ENCODE data around the gene COX8A.
"Not testable (repeated sequence)": the region's sequence is repeated elsewhere in the genome, so short reads cannot be mapped to it uniquely, and the experiment has no call there.

The COX8A gene

DNA sequence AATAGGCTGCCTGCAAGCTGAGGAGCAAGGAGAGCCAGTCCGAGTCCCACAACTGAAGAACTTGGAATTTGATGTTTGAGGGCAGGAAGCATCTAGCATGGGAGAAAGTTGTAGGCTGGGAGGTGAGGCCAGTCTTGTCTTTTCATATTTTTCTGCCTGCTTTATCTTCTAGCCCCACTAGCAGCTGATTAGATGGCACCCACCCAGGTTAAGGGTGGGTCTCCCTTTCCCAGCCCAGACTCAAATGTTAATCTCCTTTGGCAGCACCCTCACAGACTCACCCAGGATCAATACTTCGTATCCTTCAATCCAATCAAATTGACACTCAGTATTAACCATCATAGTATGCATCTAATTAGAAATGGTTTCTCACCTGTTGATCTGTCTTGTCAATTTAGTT is 5.0 kb upstream of the COX8A start:
- no peak for DNase-seq
- no peak for ATAC-seq

DNA sequence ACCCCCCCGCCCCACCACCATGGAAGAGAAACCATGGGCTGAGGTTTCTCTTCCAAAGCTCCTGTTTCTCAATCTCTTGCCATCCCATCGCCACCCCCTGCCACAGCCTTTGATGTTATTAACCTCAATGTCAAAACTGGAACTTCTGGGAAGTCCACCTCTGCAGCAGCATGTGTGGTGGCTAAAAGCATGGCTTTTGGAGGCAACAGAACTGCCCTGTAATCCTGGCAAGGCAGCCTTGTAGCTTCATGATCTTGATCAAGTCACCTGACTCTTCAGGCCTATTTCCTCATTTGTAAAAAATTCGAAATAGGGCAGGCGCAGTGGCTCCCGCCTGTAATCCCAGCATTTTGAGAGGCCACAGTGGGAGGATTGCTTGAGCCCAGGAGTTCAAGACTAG is 3.5 kb upstream of the COX8A start:
- ATAC-seq (no peak), DNase-seq (no peak)

DNA sequence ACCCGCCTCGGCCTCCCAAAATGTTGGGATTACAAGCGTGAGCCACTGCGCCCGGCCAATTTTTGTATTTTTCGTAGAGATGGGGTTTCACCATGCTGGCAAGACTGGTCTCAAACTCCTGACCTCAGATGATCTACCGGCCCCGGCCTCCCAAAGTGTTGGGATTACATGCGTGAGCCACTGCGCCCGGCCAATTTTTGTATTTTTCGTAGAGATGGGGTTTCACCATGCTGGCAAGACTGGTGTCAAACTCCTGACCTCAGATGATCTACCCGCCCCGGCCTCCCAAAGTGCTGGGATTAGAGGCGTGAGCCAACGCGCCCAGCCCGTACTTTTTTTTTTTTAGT is 535 bp upstream of the COX8A start:
- DNase-seq, ATAC-seq: not testable (repeated sequence)

DNA sequence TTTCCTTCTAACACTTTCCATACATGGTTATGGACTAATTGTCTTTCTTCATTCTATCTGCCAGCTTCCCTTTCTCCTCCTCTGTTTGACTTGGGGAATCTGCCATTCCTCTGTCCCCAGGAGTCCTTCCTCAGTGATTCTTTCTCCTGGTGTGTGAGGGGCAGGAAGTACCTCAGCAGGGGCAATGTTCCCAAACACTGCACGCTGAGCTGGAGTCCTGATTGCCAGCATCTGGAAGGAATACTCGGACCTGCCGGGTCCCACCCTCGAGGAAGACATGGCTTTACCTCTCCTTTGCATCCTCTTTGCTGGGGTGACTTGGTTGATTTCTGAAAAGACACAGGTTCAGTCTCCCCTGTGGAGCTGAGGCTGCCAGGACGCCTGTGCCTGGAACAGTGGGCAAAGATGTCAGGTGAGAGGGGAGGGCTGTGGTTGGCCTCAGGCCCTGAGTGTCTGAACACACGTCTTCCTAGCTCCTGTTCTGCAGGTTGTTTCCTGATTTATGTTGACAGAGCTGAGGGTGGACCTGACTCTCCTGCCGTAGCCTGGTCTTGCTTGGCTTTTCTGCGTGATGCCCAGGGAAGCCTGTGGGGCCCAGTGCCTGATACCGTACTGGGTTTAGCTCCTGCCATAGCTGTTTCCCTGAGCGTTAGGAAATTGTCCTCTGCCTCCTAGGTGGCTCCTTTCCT is 4.3 kb downstream of the COX8A start:
- ATAC-seq (no peak), DNase-seq (no peak)

DNA sequence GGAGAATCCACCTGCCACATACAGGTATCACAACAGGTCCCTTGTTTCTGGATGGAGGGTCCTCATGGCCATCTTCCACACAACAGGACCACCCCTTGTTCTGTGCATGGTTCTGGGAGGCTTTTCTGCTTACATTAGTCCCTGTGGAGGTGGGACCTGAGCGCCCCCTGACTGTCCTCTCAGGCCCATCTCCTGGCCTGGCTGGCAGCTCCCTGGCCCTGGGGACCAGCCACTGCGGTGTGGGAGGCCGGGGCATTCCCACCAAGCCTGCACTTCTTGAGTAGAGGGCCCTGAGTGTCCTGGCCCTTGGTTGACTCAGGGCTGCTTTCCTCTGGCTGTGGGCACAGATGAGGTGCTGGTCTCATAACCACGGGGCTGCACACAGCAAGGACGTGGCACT is 5.0 kb downstream of the COX8A start:
- ATAC-seq (no peak), DNase-seq (no peak)

DNA sequence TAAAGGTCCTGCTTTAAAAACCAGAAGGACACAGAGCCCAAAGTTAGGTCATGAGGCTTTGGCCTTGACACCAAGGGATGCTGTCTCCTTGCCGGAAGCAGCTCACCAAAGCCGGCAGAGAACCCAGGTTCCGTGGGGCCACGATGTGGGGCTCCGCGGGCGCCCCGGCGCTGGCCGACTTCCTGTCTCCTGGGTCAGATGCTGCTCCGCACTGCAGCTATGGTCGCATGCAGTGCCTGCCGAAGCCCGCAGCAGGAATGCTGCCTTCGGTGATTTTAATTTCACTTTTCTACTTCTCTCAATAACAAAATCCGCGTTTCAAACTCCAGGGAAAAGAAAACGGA is 11.4 kb downstream of the COX8A start:
- ATAC-seq (peak; percentile 81), DNase-seq (peak; percentile 80)

DNA sequence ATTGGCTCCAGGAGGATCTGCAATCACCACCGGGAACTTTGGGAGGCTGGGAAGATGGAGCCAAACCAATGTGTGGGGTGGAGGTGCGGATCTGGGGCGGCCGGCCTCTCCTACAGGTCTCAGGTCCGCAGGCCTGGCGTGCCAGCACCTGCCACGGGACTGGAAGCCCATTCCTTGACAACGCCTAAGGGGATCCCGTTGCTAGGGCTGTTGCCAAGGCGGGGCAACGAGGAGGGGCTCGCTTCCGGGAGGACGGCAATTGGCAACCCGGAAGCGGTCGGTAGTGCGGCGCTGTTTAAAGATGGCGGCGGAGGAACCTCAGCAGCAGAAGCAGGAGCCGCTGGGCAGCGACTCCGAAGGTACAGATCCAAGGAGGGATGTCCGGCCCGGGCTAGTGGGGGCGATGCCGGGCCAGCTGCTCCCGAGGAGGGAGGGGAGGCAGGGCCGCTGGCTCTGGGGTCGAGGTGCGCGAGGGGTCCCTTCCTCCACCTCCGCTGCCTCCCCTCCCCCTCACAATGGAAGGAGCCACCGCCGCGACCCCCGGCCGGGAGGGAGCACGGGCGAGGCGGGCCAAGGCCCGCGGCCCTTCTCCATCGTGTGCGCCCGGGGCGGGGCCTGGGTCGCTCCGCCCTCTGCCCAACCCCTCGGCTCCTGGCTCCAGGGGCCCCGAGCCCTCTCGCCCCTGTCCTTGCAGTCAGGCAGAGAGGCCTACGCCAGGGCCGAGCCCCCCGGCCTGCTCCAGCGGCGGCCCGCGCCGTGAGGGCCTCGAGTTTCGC is 11.9 kb downstream of the COX8A start, which contains the start of gene OTUB1:
TSS of gene OTUB1 (plus strand) at position 283 of the 776 bp plus-strand sequence. CDS start at position 302, 19 bp downstream.
- DNase-seq = peak; percentile 90
- ATAC-seq = peak; percentile 91

DNA sequence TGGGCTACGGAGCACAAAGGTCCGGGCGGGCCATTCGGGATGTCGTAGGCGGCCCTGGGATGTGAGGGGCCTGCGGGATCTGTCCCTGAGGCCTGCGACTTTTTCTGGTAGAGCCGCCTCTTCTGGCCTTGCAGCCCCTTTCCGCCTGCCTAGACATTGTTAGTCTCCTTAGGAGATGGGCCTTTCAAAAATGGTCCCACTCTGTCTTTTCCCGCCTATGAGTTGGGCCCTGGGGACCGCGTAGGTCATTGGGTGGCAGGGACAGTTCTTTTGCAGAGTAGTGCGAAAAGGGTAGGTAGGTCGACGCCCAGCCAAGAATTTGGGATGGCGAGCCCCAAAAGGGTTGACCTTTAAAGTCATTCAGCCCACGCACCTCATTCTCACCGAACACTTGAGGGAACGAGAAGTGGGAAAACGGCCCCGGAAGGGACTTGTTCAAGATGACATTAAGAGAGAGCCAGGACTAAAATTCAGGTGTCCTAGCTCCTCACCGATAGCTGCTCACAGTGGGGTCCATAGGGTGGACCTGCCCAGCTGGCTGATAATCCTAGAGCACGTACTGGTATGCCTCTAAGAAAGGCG is 12.6 kb downstream of the COX8A start:
- ATAC-seq = no peak
- DNase-seq = no peak

DNA sequence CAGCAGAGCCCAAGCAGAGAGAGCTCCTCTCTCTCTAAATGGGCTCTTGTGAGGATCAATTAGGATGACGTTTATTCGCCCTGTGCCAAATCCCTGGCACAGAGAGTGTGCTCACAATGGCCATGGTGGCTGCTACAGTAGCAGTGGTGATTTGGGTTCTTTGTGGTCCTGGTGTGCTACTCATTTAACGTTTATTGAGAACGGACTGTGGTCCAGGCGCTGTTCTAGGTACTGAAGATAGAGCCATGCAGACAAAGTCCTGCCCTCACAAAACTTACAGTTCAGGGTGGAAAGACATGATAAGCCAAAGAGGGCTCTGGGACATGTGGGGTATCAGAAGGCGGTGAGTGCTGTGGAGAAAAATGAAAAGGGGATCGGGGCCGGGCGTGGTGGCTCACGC is 17.1 kb downstream of the COX8A start:
- no peak for ATAC-seq
- no peak for DNase-seq

DNA sequence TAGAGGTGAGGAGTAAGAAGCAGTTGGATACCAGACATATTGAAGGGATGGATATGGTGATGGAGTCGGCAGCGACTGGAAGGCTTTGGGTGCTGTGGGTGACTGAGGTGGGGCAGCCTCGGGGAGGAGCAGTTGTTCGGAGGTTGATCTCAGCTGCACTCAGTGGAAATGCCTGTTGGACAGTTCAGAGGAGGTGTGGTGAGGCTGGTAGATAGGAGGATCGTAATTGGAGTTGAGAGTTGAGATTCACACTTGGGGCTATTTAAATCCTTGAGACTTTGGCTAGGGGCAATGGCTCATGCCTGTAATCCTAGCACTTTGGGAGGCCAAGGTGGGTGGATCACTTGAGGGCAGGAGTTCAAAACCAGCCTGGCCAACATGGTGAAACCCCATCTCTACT is 18.7 kb downstream of the COX8A start:
- ATAC-seq = no peak
- DNase-seq = no peak

DNA sequence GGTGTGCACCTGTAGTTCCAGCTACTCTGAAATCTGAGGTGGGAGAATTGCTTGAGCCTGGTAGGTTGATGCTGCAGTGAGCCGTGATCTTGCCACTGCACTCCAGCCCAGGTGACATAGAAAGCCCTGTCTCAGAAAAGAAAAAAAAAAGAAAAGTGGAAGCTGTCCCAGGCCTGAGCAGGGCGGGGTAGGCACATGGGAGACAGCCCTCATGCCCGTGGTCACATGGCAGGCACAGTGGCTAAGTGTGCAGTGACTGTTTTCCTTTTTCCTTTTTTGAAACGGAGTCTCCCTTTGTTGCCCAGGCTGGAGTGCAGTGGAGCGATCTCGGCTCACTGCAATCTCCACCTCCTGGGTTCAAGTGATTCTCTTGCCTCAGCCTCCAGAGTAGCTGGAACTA is 19.6 kb downstream of the COX8A start:
- ATAC-seq (no peak), DNase-seq (no peak)

DNA sequence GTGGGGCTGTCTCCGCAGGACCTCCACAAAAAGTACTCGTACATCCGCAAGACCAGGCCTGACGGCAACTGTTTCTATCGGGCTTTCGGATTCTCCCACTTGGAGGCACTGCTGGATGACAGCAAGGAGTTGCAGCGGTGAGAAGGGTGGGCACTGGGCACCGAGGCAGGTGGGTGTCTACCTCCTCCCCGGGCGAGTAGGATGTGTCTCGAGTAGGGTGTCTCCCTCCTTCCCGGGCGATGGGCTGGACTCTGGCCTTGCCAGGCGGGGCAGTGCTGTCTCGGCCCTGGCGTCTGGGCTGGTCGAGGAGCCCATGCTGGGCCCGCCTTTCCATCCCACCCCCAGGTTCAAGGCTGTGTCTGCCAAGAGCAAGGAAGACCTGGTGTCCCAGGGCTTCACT is 22.1 kb downstream of the COX8A start:
- DNase-seq (no peak), ATAC-seq (no peak)

DNA sequence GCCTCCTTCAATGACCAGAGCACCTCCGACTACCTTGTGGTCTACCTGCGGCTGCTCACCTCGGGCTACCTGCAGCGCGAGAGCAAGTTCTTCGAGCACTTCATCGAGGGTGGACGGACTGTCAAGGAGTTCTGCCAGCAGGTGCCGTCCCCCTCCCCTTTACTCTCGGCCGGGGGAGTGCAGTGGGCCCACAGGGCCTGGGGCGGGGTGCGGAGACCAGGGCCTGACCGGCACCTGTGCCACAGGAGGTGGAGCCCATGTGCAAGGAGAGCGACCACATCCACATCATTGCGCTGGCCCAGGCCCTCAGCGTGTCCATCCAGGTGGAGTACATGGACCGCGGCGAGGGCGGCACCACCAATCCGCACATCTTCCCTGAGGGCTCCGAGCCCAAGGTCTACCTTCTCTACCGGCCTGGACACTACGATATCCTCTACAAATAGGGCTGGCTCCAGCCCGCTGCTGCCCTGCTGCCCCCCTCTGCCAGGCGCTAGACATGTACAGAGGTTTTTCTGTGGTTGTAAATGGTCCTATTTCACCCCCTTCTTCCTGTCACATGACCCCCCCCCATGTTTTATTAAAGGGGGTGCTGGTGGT is 22.8 kb downstream of the COX8A start:
- ATAC-seq = no peak
- DNase-seq = no peak

DNA sequence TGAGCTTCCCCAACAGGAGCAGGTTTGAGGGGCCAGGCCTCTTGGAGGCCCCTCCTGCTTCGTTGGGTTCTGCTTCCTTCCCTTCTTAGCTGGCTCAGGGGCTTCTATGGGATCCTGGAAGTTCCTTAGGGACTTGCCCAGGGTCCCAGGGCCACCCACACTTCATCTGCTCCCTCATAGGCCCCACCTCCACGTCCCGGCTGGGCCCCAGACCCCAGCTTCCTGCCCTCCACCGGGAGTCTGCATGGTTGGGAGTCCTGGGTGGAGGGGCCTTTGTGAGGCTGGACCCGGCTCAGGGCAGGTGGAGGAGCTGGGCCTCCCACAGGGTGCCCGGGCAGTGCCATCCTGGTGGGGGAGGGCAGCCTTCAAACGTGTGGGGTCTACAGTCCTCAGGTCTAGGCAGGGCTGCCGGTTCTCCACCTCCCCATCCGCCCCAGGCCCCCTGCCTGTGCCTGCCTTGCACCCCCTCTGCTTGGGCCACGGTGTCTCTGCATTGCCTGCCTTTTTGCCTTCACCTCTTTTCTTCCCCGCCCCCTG is 23.4 kb downstream of the COX8A start:
- ATAC-seq (no peak), DNase-seq (no peak)

DNA sequence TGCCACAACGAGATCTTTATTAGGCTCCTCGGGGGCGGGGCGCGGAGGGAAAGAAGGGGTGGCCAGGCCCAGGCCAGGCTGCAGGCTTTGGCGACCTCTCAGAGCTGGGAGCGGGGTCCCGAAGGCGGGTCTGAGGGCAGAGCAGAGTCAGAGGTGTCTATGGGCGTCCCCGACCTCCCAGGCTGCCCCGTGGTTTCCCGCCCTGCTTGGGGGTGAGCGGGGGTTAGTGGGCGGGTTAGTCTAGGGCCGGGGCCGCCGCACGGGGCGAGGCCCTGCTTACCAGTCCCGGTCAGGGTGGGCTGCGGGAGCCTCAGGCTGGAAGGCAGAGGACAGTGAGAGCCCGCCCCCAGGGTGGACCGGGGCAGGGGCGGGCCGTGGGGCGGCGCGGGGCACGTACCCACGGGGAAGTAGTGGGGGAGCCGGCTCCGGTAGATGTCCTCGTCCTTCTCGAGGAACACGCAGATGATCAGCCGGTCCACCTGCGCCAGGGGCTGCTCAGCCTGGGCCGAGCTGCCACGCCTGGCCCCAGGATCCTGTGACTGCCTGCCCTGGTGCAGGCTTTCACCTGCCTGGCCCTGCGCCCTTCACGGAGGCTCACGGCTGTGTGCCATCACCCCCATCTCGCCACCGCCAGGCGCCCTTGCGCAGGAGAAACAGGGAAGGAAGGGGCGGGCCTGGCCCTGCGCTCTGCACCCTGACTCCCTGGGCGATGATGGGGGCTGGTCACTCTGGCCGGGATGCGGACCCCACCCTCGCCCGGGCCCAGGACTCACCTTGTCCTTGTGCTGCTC is 24.3 kb downstream of the COX8A start:
- no peak for ATAC-seq
- no peak for DNase-seq

DNA sequence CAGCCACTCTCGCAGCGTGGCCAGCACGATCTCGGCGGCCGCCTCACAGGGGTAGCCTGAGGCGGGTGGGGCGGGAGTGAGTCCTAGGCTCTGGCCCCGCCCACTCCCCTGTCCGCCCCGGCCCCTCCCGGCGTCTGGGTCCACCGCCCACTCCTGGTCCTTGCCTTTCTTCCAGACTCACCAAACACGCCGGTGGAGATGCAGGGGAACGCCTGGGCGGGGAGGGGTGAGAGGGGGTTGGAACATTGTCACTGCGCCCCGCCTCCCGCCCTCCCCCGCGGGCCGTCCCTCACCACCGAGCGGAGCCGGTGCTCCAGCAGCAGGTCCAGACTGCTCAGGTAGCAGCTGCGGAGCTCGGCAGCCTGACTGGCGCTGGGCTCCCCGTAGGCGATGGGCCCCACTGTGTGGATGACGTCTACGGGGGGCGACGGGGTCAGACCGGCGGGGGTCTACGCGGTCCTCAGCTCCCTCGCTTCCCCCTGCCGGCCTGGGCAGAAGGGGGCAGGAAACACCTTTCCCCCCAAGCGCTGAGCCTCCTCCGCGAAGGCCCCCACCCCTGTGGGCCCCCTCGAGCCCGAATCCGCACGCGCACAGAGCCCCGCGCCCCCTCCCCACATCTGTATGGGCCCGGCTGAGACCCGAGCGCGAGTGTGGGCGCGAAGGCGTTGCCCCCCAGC is 25.1 kb downstream of the COX8A start:
- peak; percentile 44 for ATAC-seq
- peak; percentile 69 for DNase-seq

DNA sequence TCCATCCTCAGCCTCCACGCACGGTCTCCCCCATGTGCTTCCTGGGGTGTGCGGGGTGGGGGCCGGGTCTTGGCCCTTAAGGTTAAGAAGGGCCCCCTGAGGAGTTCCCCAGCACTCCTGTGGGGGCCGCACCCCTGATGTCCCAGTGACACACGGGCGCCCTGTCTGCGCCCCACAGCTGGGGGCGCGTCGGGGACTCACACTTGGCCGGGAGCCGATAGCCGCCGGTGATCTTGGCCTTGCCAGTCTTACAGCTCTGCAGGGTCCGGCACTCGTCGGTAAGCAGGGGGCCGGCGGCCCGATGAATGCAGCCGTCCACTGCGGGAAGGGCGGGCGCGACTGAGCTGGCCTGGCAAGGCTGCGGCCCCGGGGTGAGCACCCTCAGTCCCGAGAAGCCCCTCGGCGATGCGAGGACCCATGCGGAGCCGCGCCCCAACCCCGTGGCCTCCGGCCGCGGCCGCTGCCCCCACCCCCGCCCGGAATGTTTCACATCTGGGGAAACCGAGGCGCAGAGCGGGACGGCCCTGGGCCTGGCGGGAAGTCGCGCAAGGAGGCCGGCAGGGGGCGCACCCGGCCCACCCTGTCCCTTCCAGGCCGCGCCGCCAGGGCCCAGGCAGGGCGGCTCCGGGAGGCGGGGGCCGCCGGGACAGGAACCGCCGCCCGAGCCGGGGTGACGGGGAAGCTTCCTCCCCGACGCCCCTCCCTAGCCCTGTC is 25.8 kb downstream of the COX8A start:
- DNase-seq (peak; percentile 79), ATAC-seq (peak; percentile 85)

DNA sequence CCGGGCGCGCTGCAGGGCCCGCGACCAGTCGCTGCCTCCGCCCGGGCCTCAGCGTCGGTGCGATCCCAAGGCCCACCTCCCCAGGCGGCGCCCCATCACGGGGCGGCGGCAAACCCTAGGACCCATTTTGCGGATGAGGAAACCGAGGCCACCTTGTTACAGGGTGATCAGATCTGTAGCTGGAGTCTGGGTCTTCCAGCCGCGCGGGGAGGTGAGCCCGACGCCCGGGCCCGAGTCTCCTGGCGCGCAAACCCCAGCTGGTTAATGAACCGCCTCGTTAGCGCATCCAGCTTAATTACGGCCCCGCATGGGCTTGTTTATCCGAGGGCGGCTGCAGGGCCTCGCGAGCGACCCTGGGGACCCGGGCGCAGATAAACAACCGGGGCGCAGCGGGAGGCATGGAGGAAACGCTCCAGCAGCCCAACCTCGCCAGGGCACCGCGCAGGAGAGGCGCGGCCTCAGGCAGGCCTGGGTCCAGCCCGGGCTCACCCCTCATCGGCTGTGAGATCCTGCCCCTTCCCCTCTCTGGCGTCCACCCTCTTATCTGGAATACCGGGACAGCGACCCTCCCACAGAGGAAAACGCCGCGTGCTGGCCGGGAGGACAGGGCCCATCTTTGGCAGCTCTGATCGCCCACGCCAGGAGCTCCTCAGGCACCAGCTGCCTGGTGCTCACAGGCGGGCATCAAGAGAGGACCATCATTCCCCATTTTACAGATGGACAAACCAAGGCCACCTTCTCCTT is 26.5 kb downstream of the COX8A start:
- ATAC-seq = no peak
- no peak for DNase-seq

DNA sequence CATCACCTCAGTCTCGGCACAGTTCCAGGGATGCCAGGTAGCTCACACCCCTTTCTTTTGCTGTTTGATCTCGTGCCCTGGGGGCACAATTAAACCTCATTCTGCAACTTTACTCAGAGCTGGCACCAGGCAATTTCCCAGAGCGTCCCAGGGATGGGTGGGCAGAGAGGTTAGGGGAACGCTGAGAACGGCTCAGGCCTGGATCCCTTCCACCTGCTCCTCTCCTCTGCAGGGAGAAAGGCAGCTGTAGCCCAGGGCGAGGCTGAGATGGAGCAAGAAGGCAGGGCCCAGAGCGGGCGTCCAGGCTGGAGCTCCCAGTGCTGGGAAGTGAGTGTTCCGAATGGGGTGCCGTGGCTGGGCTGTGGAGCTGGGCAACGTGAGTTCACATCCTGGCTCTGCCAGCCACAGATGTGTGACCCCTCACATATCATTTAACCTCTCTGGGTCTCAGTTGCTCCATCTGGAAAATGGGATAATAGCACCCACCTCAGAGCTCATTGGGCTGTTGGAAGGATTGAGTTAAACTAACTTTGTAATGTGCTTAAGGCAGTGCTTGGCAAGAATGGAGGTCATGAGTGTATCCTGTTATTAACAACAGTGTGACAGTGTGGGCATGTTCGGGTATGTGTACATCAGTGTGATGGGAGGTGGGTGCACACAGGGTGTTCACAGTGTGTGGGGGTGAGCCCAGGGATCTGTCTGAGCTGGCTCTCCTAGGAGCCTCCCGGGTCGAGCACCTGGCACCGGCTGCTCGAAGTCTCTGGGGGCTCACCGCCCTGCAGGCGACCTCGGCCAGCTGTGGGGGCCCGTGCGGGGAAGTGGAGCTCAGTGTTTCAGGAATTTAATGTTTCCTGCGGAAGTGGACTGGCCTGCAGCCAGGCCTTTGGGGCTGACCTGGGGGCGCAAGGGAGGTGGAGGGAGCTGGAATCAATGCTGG is 27.3 kb downstream of the COX8A start:
- no peak for ATAC-seq
- DNase-seq = no peak

Data from stimulated activated naive CD8-positive, alpha-beta T cell treated with anti-CD3 and anti-CD28 coated beads, Interleukin-15, Interleukin-2, amounts not matched to agents 100 U/mL and 50 U/mL, for 24 hours (primary cell).